Activated T-helper 1 cell treated with anti-CD3 and anti-CD28 coated beads, Interleukin-12 subunit alpha, Interleukin-12 subunit beta, Interleukin-2, Interleukin-4 antibody, amounts not matched to agents 30 ng/mL and 10 ng/mL and 1 ng/mL, durations not matched to agents 14 hours and 24 hours and 36 hours (primary cell): Measurements from ENCODE around the gene TNFAIP6. TPM values are rescaled to one million over a fixed set of nuclear protein-coding genes. Genes with fewer than 3 reads are reported as not detected.
"Not testable (repeated sequence)": the region's sequence is repeated elsewhere in the genome, so short reads cannot be mapped to it uniquely, and the experiment has no call there.

Source experiments
- DNase-seq: peaks from one replicate; pipeline ENCODE4 v3.0.0; 2021; ENCODE audit warnings: low spot score
- H3K27ac Mint-ChIP-seq: one replicate; pipeline ENCODE4 v1.8.0; 2021; ENCODE audit warnings: mild to moderate bottlenecking, mixed read lengths
- H3K27me3 Mint-ChIP-seq: one replicate; pipeline ENCODE4 v1.8.0; 2022; ENCODE audit warnings: mild to moderate bottlenecking, moderate library complexity, mixed read lengths; ENCODE audit not compliant: insufficient read depth
- H3K36me3 Mint-ChIP-seq: one replicate; pipeline ENCODE4 v1.8.0; 2021; ENCODE audit warnings: low read depth, mixed read lengths
- H3K4me1 Mint-ChIP-seq: one replicate; pipeline ENCODE4 v1.8.0; 2021; ENCODE audit warnings: low read depth, mixed read lengths
- H3K4me3 Mint-ChIP-seq: one replicate; pipeline ENCODE4 v1.8.0; 2021; ENCODE audit warnings: mild to moderate bottlenecking, moderate library complexity, mixed read lengths
- H3K9me3 Mint-ChIP-seq: one replicate; pipeline ENCODE4 v1.8.0; 2021; ENCODE audit warnings: mixed read lengths
- intact Hi-C: fragments of 100-400 bp; cut with micrococcal nuclease; formaldehyde crosslinking; loops from one replicate; pipeline ENCODE4 v1.15.1; 2024
- total RNA-seq: library from RNA; stranded (reverse); gene quantifications from 2 replicates; pipeline ENCODE4 v1.2.3, GENCODE V29; 2022

The TNFAIP6 gene
- total RNA-seq, 1 donor from 2014 or later = not detected

- peaks cover 3% of the 10 kb centered on the region for H3K27me3 Mint-ChIP-seq
- H3K4me3 Mint-ChIP-seq = peak overlapping the region; percentile 95
- peak overlapping the region; percentile 92 for H3K27ac Mint-ChIP-seq
- intact Hi-C loops = loop anchor here (1.0 to 5.0 kb wide), 3 partner anchors 120 to 1822 kb away; partner anchors contain the start of genes MMADHC, NMI and RBM43
- peaks cover 20% of the 10 kb centered on the region for H3K4me1 Mint-ChIP-seq
- no peaks in the 10 kb centered on the region for H3K9me3 Mint-ChIP-seq
- H3K36me3 Mint-ChIP-seq = peaks cover 12% of the 10 kb centered on the region
- DNase-seq = no peak
Measured at GRCh38 chr2:151408788-151409600, 51.6 kb downstream of the TNFAIP6 start.

GRCh38 chr2:151409601-151410484 lies 52.5 kb downstream of the TNFAIP6 start, which contains the start of gene RIF1:
Gene RIF1 (plus strand): TSS chr2:151409902. CDS start chr2:151410424, 522 bp downstream.
- no peaks in the 10 kb centered on the region for H3K9me3 Mint-ChIP-seq
- intact Hi-C loops = loop anchor here (1.0 to 10.0 kb wide), 5 partner anchors 13 to 1823 kb away; partner anchors contain the start of genes ARL5A, MMADHC, NMI and RBM43
- H3K36me3 Mint-ChIP-seq = peaks cover 15% of the 10 kb centered on the region
- H3K4me3 Mint-ChIP-seq = peak within 1 kb of the TSS; percentile 95
- peak; percentile 68 for DNase-seq
- peaks cover 3% of the 10 kb centered on the region for H3K27me3 Mint-ChIP-seq
- peak within 1 kb of the TSS; percentile 92 for H3K27ac Mint-ChIP-seq
- peaks cover 20% of the 10 kb centered on the region for H3K4me1 Mint-ChIP-seq

- Mint-ChIP-seq H3K9me3 (no peaks in the 10 kb centered on the region), H3K27me3 (peaks cover 3% of the 10 kb centered on the region), H3K36me3 (peaks cover 17% of the 10 kb centered on the region), H3K4me1 (peaks cover 20% of the 10 kb centered on the region), H3K27ac (peak overlapping the region; percentile 92), H3K4me3 (peak overlapping the region; percentile 95)
- DNase-seq = peak; percentile 11
- intact Hi-C loops = loop anchor here (1.0 to 10.0 kb wide), 2 partner anchors 13 to 414 kb away; partner anchors contain the start of gene ARL5A
Measured at GRCh38 chr2:151410485-151410834, 53.1 kb downstream of the TNFAIP6 start.

GRCh38 chr2:151417650-151418049 lies 60.3 kb downstream of the TNFAIP6 start:
- Mint-ChIP-seq H3K36me3 (peaks cover 32% of the 10 kb centered on the region), H3K4me3 (no peak overlapping the region), H3K27ac (no peak overlapping the region), H3K4me1 (peaks cover 22% of the 10 kb centered on the region), H3K27me3 (no peaks in the 10 kb centered on the region), H3K9me3 (no peaks in the 10 kb centered on the region)
- intact Hi-C loops = loop anchor here (10.0 kb wide), 1 partner anchor 407 kb away; the partner anchor contains the start of gene ARL5A
- no peak for DNase-seq

GRCh38 chr2:151421681-151422080 lies 64.3 kb downstream of the TNFAIP6 start:
- peaks cover 40% of the 10 kb centered on the region for H3K4me1 Mint-ChIP-seq
- DNase-seq, H3K27ac Mint-ChIP-seq, H3K27me3 Mint-ChIP-seq, H3K4me3 Mint-ChIP-seq, H3K9me3 Mint-ChIP-seq: not testable (repeated sequence)
- peaks cover 46% of the 10 kb centered on the region for H3K36me3 Mint-ChIP-seq
- intact Hi-C loops = loop anchor here (2.0 kb wide), 1 partner anchor 15 kb away; no protein-coding TSS in a partner anchor

GRCh38 chr2:151422917-151423439 lies 65.6 kb downstream of the TNFAIP6 start:
- peaks cover 29% of the 10 kb centered on the region for H3K4me1 Mint-ChIP-seq
- H3K9me3 Mint-ChIP-seq = no peaks in the 10 kb centered on the region
- H3K27ac Mint-ChIP-seq = peak overlapping the region; percentile 74
- intact Hi-C loops = loop anchor here (1.0 to 2.0 kb wide), 3 partner anchors 13 to 133 kb away; no protein-coding TSS in a partner anchor
- no peaks in the 10 kb centered on the region for H3K27me3 Mint-ChIP-seq
- no peak for DNase-seq
- H3K36me3 Mint-ChIP-seq = peaks cover 36% of the 10 kb centered on the region
- H3K4me3 Mint-ChIP-seq = no peak overlapping the region

- intact Hi-C loops = loop anchor here (1.0 to 2.0 kb wide), 3 partner anchors 13 to 133 kb away; no protein-coding TSS in a partner anchor
- H3K27me3 Mint-ChIP-seq = no peaks in the 10 kb centered on the region
- peak overlapping the region; percentile 74 for H3K27ac Mint-ChIP-seq
- H3K4me3 Mint-ChIP-seq = peak overlapping the region; percentile 42
- DNase-seq = no peak
- H3K9me3 Mint-ChIP-seq = no peaks in the 10 kb centered on the region
- H3K36me3 Mint-ChIP-seq = peaks cover 41% of the 10 kb centered on the region
- H3K4me1 Mint-ChIP-seq = peaks cover 29% of the 10 kb centered on the region
Measured at GRCh38 chr2:151423760-151424159, 66.4 kb downstream of the TNFAIP6 start.

Other genes with a start within 250 kb of the TNFAIP6 start
- gene RBM43, start 95.7 kb upstream of the TNFAIP6 start, total RNA-seq = 1.9 and 2.9 TPM in 2 replicates
- gene NMI, start 67.9 kb upstream of the TNFAIP6 start, total RNA-seq = 36.8 and 40.1 TPM in 2 replicates
- 82.4 and 82.7 TPM in 2 replicates for gene RIF1, start 52.3 kb downstream of the TNFAIP6 start, total RNA-seq